Sciatic nerve (tissue), 2 donors: Measurements from ENCODE around the gene DCP2. TPM values are rescaled to one million over a fixed set of nuclear protein-coding genes. Genes with fewer than 3 reads are reported as not detected.
A peak's percentile ranks its signal among the peaks of the same experiment; 100 is the strongest.

ENCODE experiments used
- ATAC-seq: fragments of 200-7000 bp; cut with Tn5 transposase; one replicate; pipeline ENCODE4 v1.9.1; 2020; ENCODE audit warnings: mild to moderate bottlenecking, moderate library complexity
- DNase-seq: peaks from one replicate; pipeline ENCODE4 v3.0.0-alpha.2; 2020; ENCODE audit warnings: low spot score
- intact Hi-C: fragments of 100-400 bp; cut with DNase I; formaldehyde crosslinking; loops from one replicate; pipeline ENCODE4 v1.14.2; 2022
- total RNA-seq: library from RNA; stranded (reverse); fragmentation: NEBNext Ultra II Directional; extraction: Animal tissue kit (Norgen Biotek cat#: 25700); gene quantifications from one replicate; pipeline ENCODE4 v1.2.1, GENCODE V29; 2021
- donor health status: DM: no; HTN: no; CAD: no.
- donor health status: DM: no; HTN: no; CAD: no.

The DCP2 gene
- total RNA-seq, 1 donor from 2014 or later, result 57.4 TPM

DNA sequence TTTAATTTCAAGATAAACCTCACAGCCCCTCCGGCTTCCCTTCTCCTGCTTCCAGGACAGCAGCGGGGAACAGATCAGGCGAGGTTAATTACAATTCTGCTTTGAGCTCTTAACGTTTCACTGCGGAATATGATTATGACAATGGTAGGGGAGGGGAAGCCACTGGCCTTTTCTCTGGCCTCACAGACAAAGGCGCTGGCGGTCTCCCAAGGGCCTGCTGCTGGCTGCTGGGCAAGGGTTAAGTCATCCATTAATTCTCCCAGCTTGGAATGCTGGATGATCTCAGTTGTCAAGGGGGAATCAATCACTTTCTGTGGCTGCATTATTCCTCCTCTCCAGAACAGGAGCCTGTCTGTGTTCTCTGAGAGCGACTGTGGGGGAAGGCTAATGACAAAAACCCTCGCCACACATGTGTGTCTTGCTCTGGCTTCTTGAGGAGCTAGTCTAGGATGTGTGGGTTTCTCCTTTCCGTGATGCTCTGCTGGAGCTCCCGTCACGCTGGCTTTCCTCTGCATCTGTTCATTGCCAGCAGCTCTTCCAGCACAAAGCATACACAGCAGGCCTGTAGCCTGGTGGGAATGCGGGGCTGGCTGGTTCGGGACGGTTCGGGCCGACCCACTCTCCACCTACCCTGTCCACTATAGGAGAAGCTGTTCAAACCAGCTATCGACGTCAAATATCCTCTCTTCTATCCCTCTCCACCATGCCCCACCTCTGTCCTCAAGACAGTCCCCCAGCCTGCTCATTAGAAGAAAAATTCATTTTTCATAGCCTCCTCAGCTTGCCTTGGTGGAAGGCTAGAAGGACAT lies 82.8 kb downstream of the DCP2 start:
- ATAC-seq (peak; percentile 40), DNase-seq (no peak)
- intact Hi-C loops, result no loop called here

GRCh38 chr5:113060408-113061025 lies 83.9 kb downstream of the DCP2 start:
- intact Hi-C loops, result no loop called here
- DNase-seq, result no peak
- no peak for ATAC-seq

- intact Hi-C loops, result no loop called here
- DNase-seq (no peak), ATAC-seq (peak; percentile 55)
Measured at GRCh38 chr5:113061846-113062780, 85.5 kb downstream of the DCP2 start.

- ATAC-seq, result peak; percentile 16
- intact Hi-C loops, result no loop called here
- no peak for DNase-seq
Measured at GRCh38 chr5:113062869-113063508, 86.4 kb downstream of the DCP2 start.

DNA sequence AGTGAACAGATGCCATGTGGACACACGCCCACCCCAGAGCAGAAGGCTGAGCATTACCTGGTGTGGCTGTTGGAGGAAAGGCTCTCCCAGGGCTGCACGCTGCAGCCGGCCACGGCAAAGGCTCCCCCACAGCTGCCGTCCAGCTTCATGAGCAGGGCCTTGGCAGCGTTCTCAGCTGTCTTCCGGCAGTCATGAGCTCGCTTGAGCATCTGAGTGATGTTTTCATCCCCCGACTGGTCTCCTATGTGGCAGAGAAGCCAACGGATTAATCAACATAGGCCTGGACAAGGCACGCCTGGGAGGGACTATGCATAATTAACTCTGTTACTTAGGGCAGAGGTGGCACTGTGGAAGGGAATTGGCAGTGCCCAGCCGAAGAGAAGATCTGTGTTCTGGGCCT lies 87.3 kb downstream of the DCP2 start:
- intact Hi-C loops, result no loop called here
- ATAC-seq, result no peak
- peak; percentile 32 for DNase-seq

DNA sequence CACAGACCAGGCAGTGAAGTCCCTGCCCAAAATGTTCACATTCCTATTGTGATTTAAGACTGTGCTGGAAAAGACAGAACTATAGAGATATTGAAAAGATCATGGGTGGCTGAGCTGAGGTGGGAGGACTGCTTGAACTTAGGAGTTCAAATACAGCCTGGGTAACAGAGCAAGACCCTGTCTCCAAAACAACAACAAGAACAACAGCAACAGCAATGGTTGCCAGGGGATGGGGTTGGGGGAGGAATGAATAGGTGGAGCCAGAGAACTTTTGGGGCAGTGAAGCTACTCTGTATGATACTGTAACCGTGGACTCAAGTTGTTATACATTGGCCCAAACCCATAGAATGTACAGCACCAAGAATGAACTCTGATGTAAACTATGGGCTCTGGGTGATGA lies 88.2 kb downstream of the DCP2 start:
- ATAC-seq (no peak), DNase-seq (no peak)
- intact Hi-C loops, result no loop called here

- ATAC-seq, result no peak
- peak; percentile 17 for DNase-seq
- intact Hi-C loops, result no loop called here
Measured at GRCh38 chr5:113065626-113066025, 89.0 kb downstream of the DCP2 start.

DNA sequence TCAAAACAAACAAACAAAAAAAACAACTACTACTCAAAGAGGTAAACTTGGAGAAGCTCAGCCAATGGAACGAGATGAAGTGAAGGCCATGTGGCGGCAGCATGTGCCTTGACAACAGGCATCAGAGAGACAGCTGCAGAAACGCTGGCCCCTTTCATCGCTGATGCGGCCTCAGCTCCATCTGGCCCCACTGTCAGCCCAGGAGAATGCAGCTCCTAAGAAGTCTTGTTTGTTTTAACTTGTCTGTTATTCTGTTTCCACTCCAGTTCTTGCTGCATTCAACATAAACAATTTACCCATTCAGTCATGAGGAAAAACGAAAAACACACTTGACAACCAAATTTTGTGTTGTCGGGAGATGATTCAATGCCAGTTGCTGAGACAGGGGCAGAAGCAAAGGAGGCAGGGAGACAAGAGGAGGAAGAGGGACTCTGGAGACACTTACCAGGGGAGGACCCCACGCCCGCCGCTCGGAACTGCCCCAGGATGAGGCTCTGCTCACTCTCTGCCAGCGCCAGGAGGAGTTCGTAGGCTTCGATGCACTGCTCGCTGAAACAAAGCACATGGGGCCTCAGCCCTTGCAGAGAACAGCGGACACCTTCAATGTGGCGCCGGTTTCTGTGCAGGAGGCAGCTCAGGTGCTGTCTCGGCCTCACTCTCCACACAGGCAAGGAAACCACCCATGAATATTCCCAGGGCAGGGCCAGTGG lies 91.2 kb downstream of the DCP2 start:
- intact Hi-C loops, result no loop called here
- DNase-seq (peak; percentile 59), ATAC-seq (peak; percentile 64)

DNA sequence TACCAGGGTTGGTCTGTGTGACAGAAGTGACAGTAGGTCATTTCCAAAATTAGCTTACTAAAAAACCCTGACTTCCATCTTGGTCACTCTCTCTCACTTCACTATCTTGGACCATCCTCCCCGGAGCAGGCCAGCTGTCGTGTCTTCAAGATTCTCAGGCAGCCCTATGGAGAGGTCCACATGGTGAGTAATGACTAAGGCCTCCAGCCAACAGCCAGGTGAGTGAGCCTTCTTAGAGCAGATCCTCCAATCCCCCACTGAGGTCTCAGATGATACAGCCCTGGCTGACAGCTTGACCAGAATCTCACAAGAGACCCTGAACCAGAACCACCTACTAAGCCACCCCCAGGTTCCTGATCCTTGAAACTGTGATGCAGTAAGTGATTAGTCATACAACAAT lies 92.0 kb downstream of the DCP2 start:
- peak; percentile 28 for DNase-seq
- intact Hi-C loops, result no loop called here
- no peak for ATAC-seq

Other genes starting within 250 kb of the DCP2 start
- gene APC, start 238.9 kb upstream of the DCP2 start, total RNA-seq, result 62.3 TPM
- 21.2 TPM for gene SRP19, start 115.5 kb upstream of the DCP2 start, total RNA-seq
- gene REEP5, start 54.6 kb upstream of the DCP2 start, total RNA-seq, result 73.6 TPM